Germinal center (tissue), 1 donor: Measurements from ENCODE around the gene AK8.
A peak's percentile ranks its signal among the peaks of the same experiment; 100 is the strongest.
"Not testable (repeated sequence)": the region's sequence is repeated elsewhere in the genome, so short reads cannot be mapped to it uniquely, and the experiment has no call there.

Source experiments
- DNase-seq: peaks from one replicate; pipeline ENCODE4 v3.0.0; 2012; ENCODE audit warnings: mixed read lengths, low spot score

AK8 gene

DNA sequence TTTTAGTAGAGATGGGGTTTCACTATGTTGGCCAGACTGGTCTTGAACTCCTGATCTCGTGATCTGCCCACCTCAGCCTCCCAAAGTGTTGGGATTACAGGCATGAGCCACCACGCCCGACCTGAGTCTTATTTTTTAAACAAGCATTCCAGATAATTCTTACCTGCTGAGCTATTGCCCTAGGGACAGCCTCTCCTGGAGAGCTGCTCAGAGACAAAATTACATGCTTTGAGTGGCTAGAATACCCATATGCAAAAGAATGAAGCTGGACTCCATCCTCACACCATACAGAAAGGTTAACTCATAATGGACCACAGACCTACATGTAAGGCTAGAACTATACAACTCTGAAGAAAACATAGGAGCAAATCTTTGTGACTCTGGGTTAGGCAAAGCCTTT is 166.2 kb downstream of the AK8 start:
- DNase-seq = no peak

DNA sequence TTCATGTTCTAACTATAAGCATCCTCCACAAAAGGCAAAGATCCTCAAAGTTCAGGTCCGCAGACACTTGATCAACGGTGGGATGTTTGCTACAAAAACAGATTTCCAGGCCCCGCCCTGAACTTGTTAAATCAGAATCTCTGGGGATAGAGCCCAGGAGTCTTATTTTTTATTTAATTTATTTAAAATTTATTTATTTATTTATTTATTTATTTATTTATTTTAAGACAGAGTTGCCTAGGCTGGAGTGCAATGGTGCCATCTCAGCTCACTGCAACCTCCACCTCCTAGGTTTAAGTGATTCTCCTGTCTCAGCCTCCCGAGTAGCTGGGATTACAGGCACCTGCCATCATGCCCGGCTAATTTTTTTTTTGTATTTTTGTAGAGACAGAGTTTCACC is 166.9 kb downstream of the AK8 start:
- DNase-seq = not testable (repeated sequence)

DNA sequence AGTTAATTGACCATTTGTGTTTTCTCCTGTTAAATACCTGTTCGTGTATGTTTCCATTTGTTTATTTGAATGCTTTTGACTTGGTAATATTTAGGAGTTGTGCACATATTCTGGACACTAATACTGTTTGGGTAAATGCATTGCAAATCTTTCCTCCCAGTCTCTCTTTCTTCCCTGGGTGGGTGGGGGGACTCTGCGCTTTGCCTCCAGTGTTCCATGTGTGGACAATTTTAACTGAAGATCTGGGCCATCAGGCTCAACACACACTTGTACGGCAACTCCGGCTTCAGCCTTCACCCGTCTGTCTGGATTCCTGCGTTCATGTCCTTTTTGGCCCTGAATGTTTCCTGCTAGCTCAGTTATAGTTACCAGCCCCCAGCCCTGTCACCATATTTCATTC is 167.8 kb downstream of the AK8 start:
- DNase-seq = no peak

DNA sequence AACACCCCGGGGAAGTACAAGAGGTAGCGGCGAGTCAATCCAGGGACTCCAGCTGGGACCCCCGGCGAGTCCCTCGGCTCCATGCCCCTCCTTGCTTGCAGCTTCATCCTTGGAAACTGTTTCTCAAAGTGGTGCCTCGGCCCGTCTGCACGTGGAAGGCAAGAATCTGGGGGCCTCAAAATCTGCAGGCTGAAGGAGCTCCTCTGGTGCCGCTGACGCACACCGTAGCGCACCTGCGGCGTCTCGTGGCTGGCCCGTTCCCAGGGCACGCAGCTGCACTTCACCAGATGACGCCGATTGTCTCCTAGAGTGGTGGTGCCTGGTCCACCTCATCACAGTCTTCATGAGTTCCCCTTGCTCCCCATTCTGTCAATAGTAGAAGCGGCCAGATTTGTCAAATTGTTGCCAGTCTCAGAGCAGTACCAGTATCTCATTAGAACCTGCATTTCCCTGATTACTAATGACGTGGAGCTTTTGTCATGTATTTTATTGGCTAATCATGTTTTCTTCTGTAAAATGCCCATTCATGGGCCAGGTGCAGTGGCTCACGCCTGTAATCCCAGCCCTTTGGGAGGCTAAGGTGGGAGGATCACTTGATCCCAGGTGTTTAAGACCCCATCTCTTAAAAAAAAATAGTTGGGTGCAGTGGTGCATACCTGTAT is 169.2 kb downstream of the AK8 start:
- no peak for DNase-seq

DNA sequence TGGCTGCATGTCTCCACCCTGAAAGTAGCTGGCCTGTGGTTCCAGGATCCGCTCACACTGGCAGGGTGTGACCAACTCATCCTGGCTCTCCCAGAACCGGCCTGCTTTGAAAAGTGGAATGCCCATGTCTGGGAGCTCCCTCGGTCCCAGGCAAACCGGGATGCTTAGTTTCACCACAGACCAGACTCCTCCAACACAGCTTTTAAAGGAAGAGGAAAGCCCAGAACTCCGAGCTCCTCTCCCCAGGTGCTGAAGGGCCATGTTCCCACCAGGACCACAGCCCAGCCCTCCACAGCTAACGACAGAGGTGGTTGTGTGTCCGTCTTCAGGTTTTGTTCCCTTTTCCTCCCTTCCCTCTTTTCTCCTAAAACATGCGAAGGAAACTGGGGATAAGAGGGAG is 169.8 kb downstream of the AK8 start:
- DNase-seq = no peak

DNA sequence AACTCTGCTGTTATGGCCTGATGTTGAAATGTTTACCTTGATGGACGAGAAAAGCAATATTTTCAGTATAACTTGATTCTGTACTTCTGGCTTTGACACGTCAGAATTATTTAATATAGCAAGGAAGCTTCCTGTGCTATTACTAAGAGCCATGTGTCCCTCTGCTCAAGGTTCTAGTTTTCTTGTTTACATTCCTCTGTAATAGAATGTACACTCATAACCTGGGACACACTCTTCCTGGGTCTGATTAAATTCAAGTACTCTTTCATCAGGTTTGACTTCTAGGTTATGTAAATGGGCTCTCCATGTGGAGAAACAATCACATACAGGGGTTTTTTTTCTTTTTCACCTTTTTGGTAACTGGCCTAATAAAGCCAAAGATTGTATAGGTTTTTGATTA is 174.7 kb downstream of the AK8 start:
- DNase-seq = no peak

DNA sequence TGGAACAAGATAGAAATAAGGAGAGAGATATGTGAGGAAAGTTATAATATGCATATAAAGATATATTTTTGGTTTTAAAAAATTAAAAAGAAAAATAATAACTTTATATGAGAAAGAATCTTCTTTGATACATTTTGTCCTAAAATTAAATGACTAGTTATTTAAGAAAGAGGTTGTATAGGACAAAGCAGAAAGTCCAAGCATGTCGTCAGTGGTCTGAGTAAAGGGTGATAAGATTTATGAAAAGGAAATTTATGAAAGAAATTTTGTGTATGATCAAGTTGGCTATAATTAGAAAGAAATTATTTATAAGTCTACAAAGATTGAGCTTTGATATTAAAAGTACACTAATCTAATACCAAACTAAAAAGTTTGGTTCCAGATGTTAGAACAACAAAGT is 175.8 kb downstream of the AK8 start:
- DNase-seq = no peak

- DNase-seq = no peak
These were observed 178.1 kb downstream of the AK8 start for GRCh38 chr9:132699956-132700355.

DNA sequence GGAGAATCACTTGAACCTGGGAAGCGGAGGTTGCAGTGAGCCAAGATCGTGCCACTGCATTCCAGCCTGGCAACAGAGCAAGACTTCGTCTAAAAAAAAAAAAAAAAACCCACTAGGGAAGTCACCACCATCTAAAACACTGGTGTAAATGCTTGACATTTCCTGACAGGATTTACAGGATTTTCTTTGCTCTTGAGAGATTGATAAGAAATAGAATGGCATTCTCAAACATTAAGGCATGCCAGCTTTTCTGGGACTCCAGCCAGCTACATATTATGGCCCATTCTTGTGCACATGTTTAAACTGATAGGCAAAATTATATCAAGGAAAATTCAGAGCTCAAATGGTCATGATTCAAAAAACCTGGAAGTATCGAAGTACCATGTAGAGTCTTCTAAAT is 179.1 kb downstream of the AK8 start:
- no peak for DNase-seq

GRCh38 chr9:132697230-132697629 is 180.9 kb downstream of the AK8 start:
- no peak for DNase-seq

GRCh38 chr9:132694144-132694543 is 183.9 kb downstream of the AK8 start:
- DNase-seq = peak; percentile 5

DNA sequence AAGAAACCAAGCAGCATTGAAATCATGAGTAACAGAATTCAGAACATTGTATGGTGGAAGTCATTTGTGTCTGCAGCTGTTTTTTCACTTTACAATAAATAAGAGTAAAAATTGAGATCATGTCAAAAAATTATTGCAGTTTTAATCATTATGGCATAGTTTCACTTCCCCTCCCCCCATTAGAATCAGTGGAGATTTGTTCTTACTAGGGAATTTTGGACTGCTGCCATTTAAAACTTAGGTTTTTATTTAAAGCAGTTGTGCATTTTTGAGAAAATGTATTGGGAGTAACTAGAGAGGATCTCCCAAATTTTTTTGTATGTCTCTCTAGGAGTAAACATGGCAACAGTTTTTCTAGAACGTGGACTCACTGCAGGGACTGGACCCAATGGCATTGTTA is 187.4 kb downstream of the AK8 start:
- no peak for DNase-seq

- no peak for DNase-seq
These were observed 194.2 kb downstream of the AK8 start for GRCh38 chr9:132683873-132684272.

DNA sequence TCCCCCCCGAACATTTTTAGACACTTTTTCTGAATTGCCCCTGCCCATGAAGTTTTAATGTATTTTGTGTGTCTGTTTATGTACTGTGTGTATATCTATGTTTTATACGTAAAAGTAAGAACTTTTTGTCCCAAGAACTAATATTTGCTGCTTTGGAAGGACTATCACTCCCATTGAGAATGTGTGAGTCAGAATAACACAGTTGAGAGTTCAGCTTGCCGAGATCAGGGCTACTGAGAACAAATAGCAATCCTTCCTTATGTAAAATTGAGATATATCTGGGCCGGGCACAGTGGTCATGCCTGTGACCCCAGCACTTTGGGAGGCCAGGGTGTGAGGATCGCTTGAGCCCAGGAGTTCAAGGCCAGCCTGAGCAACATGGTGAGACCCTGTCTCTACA is 196.5 kb downstream of the AK8 start:
- DNase-seq = no peak

GRCh38 chr9:132679946-132680625 is 198.0 kb downstream of the AK8 start:
- DNase-seq = no peak

DNA sequence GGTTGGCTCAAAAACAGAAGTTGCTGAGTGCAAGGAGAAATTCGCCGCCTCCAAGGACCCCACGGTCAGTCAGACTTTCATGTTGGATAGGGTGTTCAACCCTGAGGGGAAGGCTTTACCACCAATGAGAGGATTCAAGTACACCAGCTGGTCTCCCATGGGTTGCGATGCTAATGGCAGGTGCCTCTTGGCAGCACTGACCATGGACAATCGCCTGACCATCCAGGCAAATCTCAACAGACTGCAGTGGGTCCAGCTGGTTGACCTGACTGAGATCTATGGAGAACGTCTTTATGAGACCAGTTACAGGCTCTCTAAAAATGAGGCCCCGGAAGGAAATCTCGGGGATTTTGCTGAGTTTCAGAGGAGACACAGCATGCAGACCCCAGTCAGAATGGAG is 200.1 kb downstream of the AK8 start:
- DNase-seq = no peak
